NCI-H1092 treated with DMSO at 0.1 percent for 48 hours (cell line): ENCODE measurements around the gene BPIFA3.

Experiments used
- DNase-seq: peaks from one replicate; lab custom pipeline; 2025; lab: John Stamatoyannopoulos, UW

The BPIFA3 gene

GRCh38 chr20:33262658-33263065, 45.5 kb downstream of the BPIFA3 start:
- DNase-seq, result peak; percentile 60

- no peak for DNase-seq
Measured at GRCh38 chr20:33263784-33264183, 46.6 kb downstream of the BPIFA3 start.

DNA sequence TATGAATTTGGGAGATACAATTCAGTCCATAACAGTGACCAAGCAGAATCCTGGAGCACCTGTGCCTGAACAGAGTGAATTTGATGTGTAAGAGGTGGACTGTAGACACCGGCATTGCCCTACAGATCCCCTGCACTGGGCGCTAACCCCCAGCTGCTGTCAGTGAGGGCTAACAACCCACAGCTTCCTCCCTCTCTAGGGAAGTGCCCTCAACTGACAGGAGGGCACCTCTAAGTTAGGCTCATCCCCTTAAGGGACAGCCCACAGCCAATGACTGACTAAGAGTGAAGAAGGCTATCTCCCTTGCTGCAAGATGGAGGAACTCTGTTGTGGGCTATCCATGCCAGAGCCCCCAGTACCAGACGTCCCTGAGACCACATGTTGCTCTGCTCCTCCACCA, 50.5 kb downstream of the BPIFA3 start:
- no peak for DNase-seq

GRCh38 chr20:33272155-33272873, 55.2 kb downstream of the BPIFA3 start:
- no peak for DNase-seq

- DNase-seq, result no peak
Measured at GRCh38 chr20:33273117-33273851, 56.1 kb downstream of the BPIFA3 start.

DNA sequence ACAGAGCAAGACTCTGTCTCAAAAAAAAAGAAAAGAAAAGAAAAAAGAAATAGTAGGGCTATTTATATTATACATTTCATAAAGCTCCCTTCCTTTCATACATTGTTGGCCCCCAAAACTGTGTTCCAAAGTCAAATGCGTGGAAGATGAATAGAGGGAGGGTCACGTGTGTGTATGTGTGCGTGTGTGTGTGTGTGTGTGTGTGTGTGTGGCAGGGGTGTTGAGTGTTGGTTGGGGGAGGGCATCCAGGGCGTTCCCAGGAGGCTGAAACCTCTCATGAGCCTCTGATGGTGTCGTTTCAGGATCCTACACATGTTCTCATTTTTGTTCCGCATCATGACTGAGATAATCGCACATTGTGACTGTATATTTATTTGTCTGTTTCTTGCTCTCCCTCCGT, 58.1 kb downstream of the BPIFA3 start:
- no peak for DNase-seq

DNA sequence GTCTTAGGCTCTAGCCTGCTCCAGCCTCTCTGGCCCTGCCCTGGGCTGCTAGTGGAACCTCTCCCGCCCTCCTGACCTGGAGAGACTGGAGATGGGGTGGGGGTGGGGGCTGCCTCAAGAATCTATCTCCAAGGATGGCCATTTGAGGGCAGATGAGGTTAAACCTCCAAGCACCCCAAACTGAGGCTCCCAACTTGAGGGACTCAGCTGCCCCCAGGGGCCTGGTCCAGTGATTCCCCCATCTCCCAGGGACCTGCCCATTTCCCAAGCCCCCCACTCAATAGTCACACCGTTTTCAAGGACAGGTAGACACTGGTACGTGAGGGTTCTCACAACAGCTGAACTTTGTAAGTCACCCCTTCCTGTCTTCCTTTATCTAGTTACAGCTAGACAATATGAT, 58.7 kb downstream of the BPIFA3 start:
- no peak for DNase-seq

DNA sequence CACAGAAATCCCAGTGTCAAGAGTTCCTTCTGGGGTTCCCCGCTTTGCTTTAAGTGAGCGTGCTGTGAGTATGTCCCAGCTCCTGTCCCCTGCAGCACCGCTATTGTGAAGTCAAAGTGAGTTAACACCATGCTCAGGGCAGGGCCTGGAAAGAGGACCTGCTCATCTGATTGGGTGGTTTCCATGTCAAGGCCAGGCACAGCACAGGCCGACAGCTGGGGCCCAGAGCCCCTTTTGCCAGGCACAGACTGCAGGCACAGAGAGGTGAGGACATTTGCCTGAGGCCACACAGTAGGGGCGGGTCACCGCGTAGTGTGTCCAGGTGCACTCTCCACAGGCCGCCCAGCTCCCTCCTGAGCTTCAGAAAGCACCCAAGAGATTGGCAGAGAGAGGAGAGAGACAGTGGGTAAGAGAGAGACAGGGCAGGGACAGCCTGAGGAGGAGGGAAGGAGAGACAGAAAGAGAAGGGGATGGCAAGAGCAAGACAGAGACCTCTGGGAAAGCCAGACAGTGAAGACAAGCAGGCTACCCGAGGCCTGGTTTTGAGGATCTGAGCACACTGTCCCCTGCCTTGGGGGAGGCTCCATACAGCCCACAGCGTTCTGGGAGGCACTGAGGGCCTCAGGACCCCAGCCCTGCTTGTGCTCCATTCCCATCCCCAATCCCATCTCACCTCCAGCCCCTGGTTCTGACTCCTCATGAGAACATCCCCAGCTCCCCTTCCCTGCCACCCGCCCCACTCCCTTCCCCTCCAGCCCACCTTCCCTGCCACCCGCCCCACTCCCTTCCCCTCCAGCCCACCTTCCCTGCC, 59.4 kb downstream of the BPIFA3 start:
- no peak for DNase-seq
